ENCODE measurements around the gene STIMATE. TPM values are rescaled to one million over a fixed set of nuclear protein-coding genes. Genes with fewer than 3 reads are reported as not detected.

STIMATE gene
- total and polyA plus RNA-seq, 2 of the 4 experiments (the other 2 are of a cell fraction) = 10.6 to 17.8 TPM

GRCh38 chr3:52838561-52839267 lies 58.6 kb downstream of the STIMATE start:
- no peak overlapping the region for H3K4me2 ChIP-seq (ENCODE audit: low read depth, low read length)
- no peak overlapping the region for H3K27ac ChIP-seq (ENCODE audit: insufficient read depth, low read length)
- no peak overlapping the region for H4K91ac ChIP-seq (ENCODE audit: insufficient read depth, low read depth, low read length)
- H4K20me1 ChIP-seq (ENCODE audit: insufficient read depth, low read length) = no peaks in the 10 kb centered on the region; the same call in 1 of the 2 replicates
- H2AK9ac ChIP-seq (replicated peaks; ENCODE audit: low read depth, low read length, poor library complexity) = no peak overlapping the region
- ChIA-PET CTCF (no interaction called here), POLR2A (ENCODE audit: unreplicated experiment) (interaction anchor here (0.6 kb wide), 1 partner anchor 58 kb away, joined by 4 read pairs; no protein-coding TSS in a partner anchor)
- no peak for ATAC-seq (ENCODE audit: low read depth)
- H3K36me3 ChIP-seq (ENCODE audit: control insufficient read depth, insufficient read depth, low read length) = peaks cover 17% of the 10 kb centered on the region; the same call in 1 of the 2 replicates
- no peak for DNase-seq
- H2BK5ac ChIP-seq (ENCODE audit: low read depth, low read length, poor library complexity, severe bottlenecking) = no peak overlapping the region
- H3K27me3 ChIP-seq (ENCODE audit: control insufficient read depth, insufficient read depth, low read length) = no peaks in the 10 kb centered on the region
- H4K8ac ChIP-seq (ENCODE audit: low read depth in 2 of 2, low read length in 2 of 2) = no peak overlapping the region
- peaks cover 13% of the 10 kb centered on the region; the same call in 1 of the 2 replicates for H3K4me1 ChIP-seq (ENCODE audit: control insufficient read depth, insufficient read depth, low read length)
- H3K56ac ChIP-seq (ENCODE audit: extremely low read depth, insufficient read depth, low read length) = no peak overlapping the region
- H3K4ac ChIP-seq (ENCODE audit: low read depth, low read length) = no peak overlapping the region
- no peak overlapping the region for H3K9ac ChIP-seq (ENCODE audit: low read depth, low read length)
- no peak overlapping the region for H4K5ac ChIP-seq (ENCODE audit: low read depth, low read length)
- intact Hi-C loops (cut with micrococcal nuclease) (no loop called here), dilution Hi-C loops (cut with HindIII; ENCODE audit: low sequenced_read_pairs, unreplicated experiment) (no loop called here), in situ Hi-C loops (cut with MboI; ENCODE audit: low sequenced_read_pairs) (no loop called here)
- no peak overlapping the region for H3K18ac ChIP-seq (ENCODE audit: low read depth, low read length)
- H2BK20ac ChIP-seq (ENCODE audit: low read depth, low read length) = no peak overlapping the region
- H3K23ac ChIP-seq (ENCODE audit: low read depth, low read length) = no peak overlapping the region
- TSS peak; percentile 49 for BruUV-seq (replicated peaks)
- TF ChIP-seq RAD21 (IDR thresholded peaks at IDR 0.05; ENCODE audit: low read length) = no peak
- TF ChIP-seq NFE2L2 (IDR thresholded peaks at IDR 0.05; ENCODE audit: low read depth, low read length) = no peak
- TF ChIP-seq RCOR1 (IDR thresholded peaks at IDR 0.05; ENCODE audit: insufficient replicate concordance, low read length) = no peak
- TF ChIP-seq FOS (IDR thresholded peaks at IDR 0.05; ENCODE audit: low read depth, low read length) = no peak
- TF ChIP-seq MAFK (IDR thresholded peaks at IDR 0.05; ENCODE audit: low read depth, low read length) = no peak
- TF ChIP-seq SMC3 (IDR thresholded peaks at IDR 0.05; ENCODE audit: low read depth, low read length) = no peak
- TF ChIP-seq MXI1 (IDR thresholded peaks at IDR 0.05; ENCODE audit: borderline replicate concordance, low read depth, low read length) = no peak
- TF ChIP-seq CHD1 (IDR thresholded peaks at IDR 0.05; ENCODE audit: low read depth, low read length) = no peak
- no peak for TF ChIP-seq POLR2A (IDR thresholded peaks at IDR 0.05; ENCODE audit: low read depth, low read length)
- TF ChIP-seq MAZ (IDR thresholded peaks at IDR 0.05; ENCODE audit: borderline replicate concordance, low read depth, low read length) = no peak
- TF ChIP-seq, protein P1, sequence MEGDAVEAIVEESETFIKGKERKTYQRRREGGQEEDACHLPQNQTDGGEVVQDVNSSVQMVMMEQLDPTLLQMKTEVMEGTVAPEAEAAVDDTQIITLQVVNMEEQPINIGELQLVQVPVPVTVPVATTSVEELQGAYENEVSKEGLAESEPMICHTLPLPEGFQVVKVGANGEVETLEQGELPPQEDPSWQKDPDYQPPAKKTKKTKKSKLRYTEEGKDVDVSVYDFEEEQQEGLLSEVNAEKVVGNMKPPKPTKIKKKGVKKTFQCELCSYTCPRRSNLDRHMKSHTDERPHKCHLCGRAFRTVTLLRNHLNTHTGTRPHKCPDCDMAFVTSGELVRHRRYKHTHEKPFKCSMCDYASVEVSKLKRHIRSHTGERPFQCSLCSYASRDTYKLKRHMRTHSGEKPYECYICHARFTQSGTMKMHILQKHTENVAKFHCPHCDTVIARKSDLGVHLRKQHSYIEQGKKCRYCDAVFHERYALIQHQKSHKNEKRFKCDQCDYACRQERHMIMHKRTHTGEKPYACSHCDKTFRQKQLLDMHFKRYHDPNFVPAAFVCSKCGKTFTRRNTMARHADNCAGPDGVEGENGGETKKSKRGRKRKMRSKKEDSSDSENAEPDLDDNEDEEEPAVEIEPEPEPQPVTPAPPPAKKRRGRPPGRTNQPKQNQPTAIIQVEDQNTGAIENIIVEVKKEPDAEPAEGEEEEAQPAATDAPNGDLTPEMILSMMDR (conservative IDR thresholded peaks at IDR 0.05; ENCODE audit: low read depth, low read length) = no peak
- TF ChIP-seq, protein P2, sequence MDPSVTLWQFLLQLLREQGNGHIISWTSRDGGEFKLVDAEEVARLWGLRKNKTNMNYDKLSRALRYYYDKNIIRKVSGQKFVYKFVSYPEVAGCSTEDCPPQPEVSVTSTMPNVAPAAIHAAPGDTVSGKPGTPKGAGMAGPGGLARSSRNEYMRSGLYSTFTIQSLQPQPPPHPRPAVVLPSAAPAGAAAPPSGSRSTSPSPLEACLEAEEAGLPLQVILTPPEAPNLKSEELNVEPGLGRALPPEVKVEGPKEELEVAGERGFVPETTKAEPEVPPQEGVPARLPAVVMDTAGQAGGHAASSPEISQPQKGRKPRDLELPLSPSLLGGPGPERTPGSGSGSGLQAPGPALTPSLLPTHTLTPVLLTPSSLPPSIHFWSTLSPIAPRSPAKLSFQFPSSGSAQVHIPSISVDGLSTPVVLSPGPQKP (IDR thresholded peaks at IDR 0.05; ENCODE audit: borderline replicate concordance, low read depth, low read length) = no peak
- TF ChIP-seq, protein P3, sequence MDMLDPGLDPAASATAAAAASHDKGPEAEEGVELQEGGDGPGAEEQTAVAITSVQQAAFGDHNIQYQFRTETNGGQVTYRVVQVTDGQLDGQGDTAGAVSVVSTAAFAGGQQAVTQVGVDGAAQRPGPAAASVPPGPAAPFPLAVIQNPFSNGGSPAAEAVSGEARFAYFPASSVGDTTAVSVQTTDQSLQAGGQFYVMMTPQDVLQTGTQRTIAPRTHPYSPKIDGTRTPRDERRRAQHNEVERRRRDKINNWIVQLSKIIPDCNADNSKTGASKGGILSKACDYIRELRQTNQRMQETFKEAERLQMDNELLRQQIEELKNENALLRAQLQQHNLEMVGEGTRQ (IDR thresholded peaks at IDR 0.05; ENCODE audit: low read depth, low read length) = no peak
- no peak for TF ChIP-seq CEBPB (IDR thresholded peaks at IDR 0.05; ENCODE audit: low read depth, low read length)
- no peak for TF ChIP-seq BHLHE40 (IDR thresholded peaks at IDR 0.05; ENCODE audit: low read depth, low read length)
- no peak for TF ChIP-seq RFX5 (IDR thresholded peaks at IDR 0.05; ENCODE audit: low read depth, low read length)
- no peak overlapping the region for H2BK15ac ChIP-seq (ENCODE audit: low read depth, low read length)
- H3K14ac ChIP-seq (replicated peaks; ENCODE audit: low read depth, low read length) = no peak overlapping the region
- H3K79me1 ChIP-seq (ENCODE audit: low read depth in 1 of 2, low read length in 2 of 2) = no peaks in the 10 kb centered on the region
- 94% methylated on average over 3 of the region's 8 CpGs; no CpG with 5 or more reads in 1 of the 2 experiments for whole genome bisulfite sequencing, 2 experiments (ENCODE audit: extremely low coverage in 2 of 2, insufficient read length in 1 of 2)
- H2AK5ac ChIP-seq (ENCODE audit: low read depth, low read length) = no peak overlapping the region
- H2BK120ac ChIP-seq (ENCODE audit: low read depth, low read length) = no peak overlapping the region
- no peaks in the 10 kb centered on the region for H3K9me3 ChIP-seq (ENCODE audit: control insufficient read depth, insufficient read depth, low read length)
- H3K4me3 ChIP-seq (ENCODE audit: insufficient read depth, low read depth, low read length) = no peak overlapping the region
- H2AFZ ChIP-seq (replicated peaks; ENCODE audit: low read length, poor library complexity) = no peak overlapping the region
- H3K9me1 ChIP-seq (ENCODE audit: insufficient read depth, low read length) = peaks cover 16% of the 10 kb centered on the region; the same call in 1 of the 2 replicates

Measured in IMR-90 (cell line).